ENCODE results near the gene ERVW-1. TPM values are rescaled to one million over a fixed set of nuclear protein-coding genes. Genes with fewer than 3 reads are reported as not detected.
"Not testable (repeated sequence)": the region's sequence is repeated elsewhere in the genome, so short reads cannot be mapped to it uniquely, and the experiment has no call there.

Gene ERVW-1
- total RNA-seq, 1 donor from 2014 or later, result not detected

- Mint-ChIP-seq H3K36me3 (ENCODE audit: unreplicated experiment) (peaks cover 48% of the 10 kb centered on the region), H3K27ac (ENCODE audit: unreplicated experiment) (no peak overlapping the region), H3K27me3 (ENCODE audit: unreplicated experiment) (no peaks in the 10 kb centered on the region), H3K4me1 (ENCODE audit: unreplicated experiment) (no peaks in the 10 kb centered on the region), H3K9me3 (ENCODE audit: unreplicated experiment) (no peaks in the 10 kb centered on the region), H3K4me3 (ENCODE audit: unreplicated experiment) (no peak overlapping the region)
- DNase-seq (ENCODE audit: extremely low spot score, unreplicated experiment), result no peak
- TF ChIP-seq CTCF (IDR thresholded peaks at IDR 0.05), result no peak
Observed at GRCh38 chr7:92496876-92497275, 19.1 kb upstream of the ERVW-1 start.

- no peak overlapping the region for H3K27ac Mint-ChIP-seq (ENCODE audit: unreplicated experiment)
- no peaks in the 10 kb centered on the region for H3K27me3 Mint-ChIP-seq (ENCODE audit: unreplicated experiment)
- H3K4me3 Mint-ChIP-seq (ENCODE audit: unreplicated experiment), result no peak overlapping the region
- H3K9me3 Mint-ChIP-seq (ENCODE audit: unreplicated experiment), result no peaks in the 10 kb centered on the region
- H3K36me3 Mint-ChIP-seq (ENCODE audit: unreplicated experiment), result peaks cover 52% of the 10 kb centered on the region
- no peak for TF ChIP-seq CTCF (IDR thresholded peaks at IDR 0.05)
- no peak for DNase-seq (ENCODE audit: extremely low spot score, unreplicated experiment)
- no peaks in the 10 kb centered on the region for H3K4me1 Mint-ChIP-seq (ENCODE audit: unreplicated experiment)
Observed at GRCh38 chr7:92489634-92490033, 11.9 kb upstream of the ERVW-1 start.

- peaks cover 42% of the 10 kb centered on the region for H3K36me3 Mint-ChIP-seq (ENCODE audit: unreplicated experiment)
- no peak overlapping the region for H3K4me3 Mint-ChIP-seq (ENCODE audit: unreplicated experiment)
- H3K9me3 Mint-ChIP-seq (ENCODE audit: unreplicated experiment), result no peaks in the 10 kb centered on the region
- no peaks in the 10 kb centered on the region for H3K4me1 Mint-ChIP-seq (ENCODE audit: unreplicated experiment)
- H3K27ac Mint-ChIP-seq (ENCODE audit: unreplicated experiment), result no peak overlapping the region
- H3K27me3 Mint-ChIP-seq (ENCODE audit: unreplicated experiment), result no peaks in the 10 kb centered on the region
- no peak for DNase-seq (ENCODE audit: extremely low spot score, unreplicated experiment)
- TF ChIP-seq CTCF (IDR thresholded peaks at IDR 0.05), result no peak
Observed at GRCh38 chr7:92487804-92488203, 10.1 kb upstream of the ERVW-1 start.

GRCh38 chr7:92485974-92486373 is 8.2 kb upstream of the ERVW-1 start:
- DNase-seq (ENCODE audit: extremely low spot score, unreplicated experiment), result peak; percentile 25
- no peaks in the 10 kb centered on the region for H3K4me1 Mint-ChIP-seq (ENCODE audit: unreplicated experiment)
- no peaks in the 10 kb centered on the region for H3K9me3 Mint-ChIP-seq (ENCODE audit: unreplicated experiment)

GRCh38 chr7:92485267-92485892 is 7.6 kb upstream of the ERVW-1 start:
- peak; percentile 27 for DNase-seq (ENCODE audit: extremely low spot score, unreplicated experiment)
- peaks cover 21% of the 10 kb centered on the region for H3K36me3 Mint-ChIP-seq (ENCODE audit: unreplicated experiment)
- no peaks in the 10 kb centered on the region for H3K4me1 Mint-ChIP-seq (ENCODE audit: unreplicated experiment)
- H3K9me3 Mint-ChIP-seq (ENCODE audit: unreplicated experiment), result no peaks in the 10 kb centered on the region
- H3K27me3 Mint-ChIP-seq (ENCODE audit: unreplicated experiment), result no peaks in the 10 kb centered on the region
- H3K27ac Mint-ChIP-seq (ENCODE audit: unreplicated experiment), result no peak overlapping the region
- no peak overlapping the region for H3K4me3 Mint-ChIP-seq (ENCODE audit: unreplicated experiment)
- no peak for TF ChIP-seq CTCF (IDR thresholded peaks at IDR 0.05)

More at GRCh38 chr7:92485974-92486373, 8.2 kb upstream of the ERVW-1 start:
- Mint-ChIP-seq H3K27ac (ENCODE audit: unreplicated experiment) (no peak overlapping the region), H3K27me3 (ENCODE audit: unreplicated experiment) (no peaks in the 10 kb centered on the region), H3K4me3 (ENCODE audit: unreplicated experiment) (no peak overlapping the region), H3K36me3 (ENCODE audit: unreplicated experiment) (peaks cover 26% of the 10 kb centered on the region)
- TF ChIP-seq CTCF (IDR thresholded peaks at IDR 0.05), result no peak

- peaks cover 15% of the 10 kb centered on the region for H3K36me3 Mint-ChIP-seq (ENCODE audit: unreplicated experiment)
- H3K9me3 Mint-ChIP-seq (ENCODE audit: unreplicated experiment); DNase-seq (ENCODE audit: extremely low spot score, unreplicated experiment); H3K4me1 Mint-ChIP-seq (ENCODE audit: unreplicated experiment); H3K4me3 Mint-ChIP-seq (ENCODE audit: unreplicated experiment); H3K27ac Mint-ChIP-seq (ENCODE audit: unreplicated experiment); H3K27me3 Mint-ChIP-seq (ENCODE audit: unreplicated experiment): not testable (repeated sequence)
Observed at GRCh38 chr7:92484226-92484625, 6.5 kb upstream of the ERVW-1 start.

- not testable (repeated sequence) for H3K4me1 Mint-ChIP-seq (ENCODE audit: unreplicated experiment); DNase-seq (ENCODE audit: extremely low spot score, unreplicated experiment); H3K4me3 Mint-ChIP-seq (ENCODE audit: unreplicated experiment); H3K9me3 Mint-ChIP-seq (ENCODE audit: unreplicated experiment); H3K27me3 Mint-ChIP-seq (ENCODE audit: unreplicated experiment); H3K27ac Mint-ChIP-seq (ENCODE audit: unreplicated experiment)
- peaks cover 14% of the 10 kb centered on the region for H3K36me3 Mint-ChIP-seq (ENCODE audit: unreplicated experiment)
Observed at GRCh38 chr7:92483624-92484023, 5.9 kb upstream of the ERVW-1 start.

GRCh38 chr7:92479146-92479545 is 1.4 kb upstream of the ERVW-1 start:
- not testable (repeated sequence) for H3K4me3 Mint-ChIP-seq (ENCODE audit: unreplicated experiment); H3K36me3 Mint-ChIP-seq (ENCODE audit: unreplicated experiment); H3K9me3 Mint-ChIP-seq (ENCODE audit: unreplicated experiment); H3K27ac Mint-ChIP-seq (ENCODE audit: unreplicated experiment); H3K27me3 Mint-ChIP-seq (ENCODE audit: unreplicated experiment); DNase-seq (ENCODE audit: extremely low spot score, unreplicated experiment); H3K4me1 Mint-ChIP-seq (ENCODE audit: unreplicated experiment)
